ENCODE results near the gene DHRS11.

DHRS11 gene, protein sequence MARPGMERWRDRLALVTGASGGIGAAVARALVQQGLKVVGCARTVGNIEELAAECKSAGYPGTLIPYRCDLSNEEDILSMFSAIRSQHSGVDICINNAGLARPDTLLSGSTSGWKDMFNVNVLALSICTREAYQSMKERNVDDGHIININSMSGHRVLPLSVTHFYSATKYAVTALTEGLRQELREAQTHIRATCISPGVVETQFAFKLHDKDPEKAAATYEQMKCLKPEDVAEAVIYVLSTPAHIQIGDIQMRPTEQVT
- 3.7 to 14.0 (median 5.9) reads per million in 3 experiments for total RNA-seq

DNA sequence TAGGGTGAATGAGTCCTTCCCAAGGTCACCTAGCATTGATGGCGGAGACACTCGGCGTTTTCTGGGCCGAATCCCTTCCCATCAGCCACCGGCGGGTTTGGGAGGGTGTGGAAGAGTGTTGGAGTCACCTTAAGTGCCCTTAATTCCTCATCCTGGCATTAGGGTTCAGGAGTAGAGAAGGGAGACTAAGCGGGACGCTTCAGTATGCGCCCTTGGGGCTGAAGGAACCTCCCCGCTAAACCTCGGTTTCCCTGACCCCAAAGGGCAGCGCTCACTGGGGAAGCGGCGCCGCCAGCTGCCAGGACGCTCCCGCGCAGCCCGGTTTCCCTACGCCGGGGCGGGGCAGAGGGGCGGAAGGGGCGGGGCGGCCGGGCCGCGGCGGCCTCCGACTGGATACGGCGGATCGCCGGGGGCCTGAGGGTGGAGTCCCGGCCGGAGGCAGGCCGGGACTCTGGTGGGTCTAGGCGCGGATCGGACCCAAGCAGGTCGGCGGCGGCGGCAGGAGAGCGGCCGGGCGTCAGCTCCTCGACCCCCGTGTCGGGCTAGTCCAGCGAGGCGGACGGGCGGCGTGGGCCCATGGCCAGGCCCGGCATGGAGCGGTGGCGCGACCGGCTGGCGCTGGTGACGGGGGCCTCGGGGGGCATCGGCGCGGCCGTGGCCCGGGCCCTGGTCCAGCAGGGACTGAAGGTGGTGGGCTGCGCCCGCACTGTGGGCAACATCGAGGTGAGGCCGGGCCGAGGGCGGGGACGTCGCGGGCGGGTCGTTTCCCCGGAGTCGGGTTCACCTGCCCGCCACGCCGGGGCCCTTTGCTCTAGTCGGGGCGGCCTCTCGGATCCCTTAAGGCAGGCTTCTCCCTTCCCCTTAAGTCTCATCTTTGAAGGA is at the start of gene DHRS11:
TSS of gene DHRS11 (plus strand) at position 446 of the 882 bp plus-strand sequence. CDS start at position 577, 131 bp downstream.
- DNase-seq: peak; percentile 51

DNA sequence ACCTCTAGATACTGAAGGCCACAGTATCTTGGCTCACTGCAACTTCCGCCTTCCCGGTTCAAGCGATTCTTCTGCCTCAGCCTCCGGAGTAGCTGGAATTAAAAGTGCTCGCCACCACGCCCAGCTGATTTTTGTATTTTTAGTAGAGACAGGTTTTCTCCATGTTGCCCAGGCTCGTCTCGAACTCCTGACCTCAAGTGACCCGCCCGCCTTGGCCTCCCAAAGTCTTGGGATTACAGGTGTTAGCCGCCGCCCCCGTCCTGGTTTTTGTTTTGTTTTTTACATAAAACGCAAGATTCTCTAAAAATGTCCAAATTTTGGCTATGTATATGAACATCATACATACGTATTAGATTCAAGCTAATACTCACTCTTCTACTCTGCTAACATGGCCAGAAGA is 48.9 kb upstream of the DHRS11 start:
- DNase-seq: no peak

DNA sequence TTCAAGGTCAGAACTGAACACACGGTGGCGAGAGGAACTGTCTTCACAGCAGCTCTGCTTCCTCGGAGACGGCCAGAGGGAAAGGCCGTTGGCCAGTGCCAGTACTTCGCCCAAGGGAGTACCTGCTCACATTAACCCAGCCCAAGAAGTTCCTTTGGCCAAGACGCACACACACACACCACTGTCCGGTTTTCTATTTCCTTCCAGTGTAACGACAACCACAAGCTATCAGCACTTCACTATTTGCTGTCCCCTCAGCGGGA is 47.7 kb upstream of the DHRS11 start:
- DNase-seq: no peak

DNA sequence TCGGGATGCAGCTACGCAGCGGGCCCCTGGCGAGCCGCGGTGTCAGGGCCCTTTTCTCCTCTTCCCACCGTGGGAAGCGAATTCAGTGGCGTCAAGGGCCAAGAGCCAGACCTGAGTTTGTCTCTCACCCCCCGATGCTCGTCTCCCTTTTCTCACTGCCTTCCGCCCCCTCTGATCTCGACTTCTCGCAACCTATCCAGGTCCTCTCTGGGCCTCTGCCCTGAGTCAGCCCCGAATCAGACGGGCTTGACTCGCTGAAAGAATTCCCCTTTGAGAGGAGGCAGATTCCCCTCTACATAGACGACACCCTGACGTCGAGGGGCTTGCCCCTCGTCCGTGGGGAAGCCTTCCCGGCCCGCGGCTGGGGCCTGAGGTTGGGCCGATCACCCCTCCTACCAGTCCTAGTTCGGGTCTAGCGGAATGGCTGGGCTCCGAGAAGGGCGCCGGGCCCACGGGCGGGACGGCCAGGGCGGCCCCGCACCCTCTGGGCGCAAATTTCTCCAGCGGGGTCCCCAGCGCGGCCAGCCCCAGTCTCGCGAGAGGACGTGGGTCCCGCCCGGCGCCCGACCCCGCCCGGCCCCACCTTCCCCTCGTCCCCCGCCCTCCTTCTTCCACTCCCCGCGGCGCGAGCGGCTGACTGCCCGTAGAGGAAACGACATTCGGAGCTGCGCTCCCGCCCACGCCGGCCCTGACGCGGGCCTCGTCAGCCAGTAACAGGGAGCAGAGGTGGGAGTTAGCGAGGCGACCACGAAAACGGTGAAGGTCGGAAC is 47.2 kb upstream of the DHRS11 start, which contains the start of gene GGNBP2:
TSS of gene GGNBP2 (plus strand) at position 613 of the 770 bp plus-strand sequence. CDS start 806 bp downstream, outside the sequence.
- DNase-seq: peak; percentile 88

DNA sequence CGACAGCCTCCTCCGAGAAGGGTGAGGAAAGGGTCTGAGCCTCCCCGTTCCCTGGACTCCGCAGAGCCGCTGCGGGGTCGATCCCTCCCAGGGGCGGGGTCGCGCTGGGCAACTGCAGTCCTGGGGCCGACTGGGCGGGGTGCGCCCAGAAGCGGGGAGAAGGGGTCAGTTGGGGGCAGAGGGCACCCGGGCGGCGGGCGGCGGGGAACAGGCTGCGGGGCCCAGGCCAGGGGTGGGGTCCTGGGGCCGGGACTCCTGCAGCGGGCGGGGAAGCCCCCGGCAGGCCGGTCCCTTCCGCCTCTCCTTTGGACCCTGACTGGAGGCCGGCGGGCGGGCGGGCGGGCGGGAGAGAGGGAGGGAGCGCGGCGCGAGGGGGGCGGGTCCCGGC is 46.6 kb upstream of the DHRS11 start:
- no peak for DNase-seq

DNA sequence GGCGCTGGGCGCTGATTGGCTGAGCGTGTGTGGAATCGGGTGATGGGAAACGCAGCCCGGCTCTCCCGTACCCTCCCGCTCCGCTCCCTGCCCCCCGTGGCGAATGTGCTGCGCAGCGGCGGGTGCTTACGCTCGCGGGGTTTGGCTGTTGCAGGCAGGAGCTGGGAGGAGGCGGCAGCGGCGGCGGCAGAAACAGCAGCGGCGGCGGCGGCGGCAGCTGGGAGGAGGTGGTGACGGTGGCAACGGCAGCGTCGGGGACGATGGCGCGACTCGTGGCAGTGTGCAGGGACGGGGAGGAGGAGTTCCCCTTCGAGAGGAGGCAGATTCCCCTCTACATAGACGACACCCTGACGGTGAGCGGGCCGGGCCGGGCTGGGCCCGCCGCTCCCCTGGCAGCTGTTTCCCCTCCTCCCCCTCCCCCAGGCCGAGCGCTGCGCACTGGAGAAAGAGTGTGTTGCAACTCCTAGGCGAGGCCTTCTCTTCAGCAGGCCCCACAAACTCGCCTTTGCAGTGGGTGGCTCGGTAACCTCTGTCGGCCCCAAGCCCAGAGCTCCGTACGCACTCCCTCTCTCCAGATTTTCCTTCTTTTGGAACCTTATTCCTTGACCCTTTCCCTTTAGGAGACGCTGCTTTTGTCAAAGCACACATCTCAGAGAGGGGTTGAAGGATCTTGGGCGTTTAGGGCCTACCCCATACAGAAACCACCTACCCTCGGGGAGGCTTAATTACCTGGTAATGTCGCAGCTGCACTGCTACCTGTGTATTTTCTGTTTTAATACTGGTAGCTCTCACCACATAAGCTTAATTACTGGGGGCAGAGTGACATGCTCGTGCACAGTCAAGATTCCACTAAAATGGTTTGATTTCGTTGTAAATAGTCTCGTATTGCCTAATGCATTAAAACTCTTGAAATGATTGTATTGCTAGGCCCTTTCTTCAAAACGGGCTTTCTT is 45.9 kb upstream of the DHRS11 start:
- DNase-seq: peak; percentile 97

DNA sequence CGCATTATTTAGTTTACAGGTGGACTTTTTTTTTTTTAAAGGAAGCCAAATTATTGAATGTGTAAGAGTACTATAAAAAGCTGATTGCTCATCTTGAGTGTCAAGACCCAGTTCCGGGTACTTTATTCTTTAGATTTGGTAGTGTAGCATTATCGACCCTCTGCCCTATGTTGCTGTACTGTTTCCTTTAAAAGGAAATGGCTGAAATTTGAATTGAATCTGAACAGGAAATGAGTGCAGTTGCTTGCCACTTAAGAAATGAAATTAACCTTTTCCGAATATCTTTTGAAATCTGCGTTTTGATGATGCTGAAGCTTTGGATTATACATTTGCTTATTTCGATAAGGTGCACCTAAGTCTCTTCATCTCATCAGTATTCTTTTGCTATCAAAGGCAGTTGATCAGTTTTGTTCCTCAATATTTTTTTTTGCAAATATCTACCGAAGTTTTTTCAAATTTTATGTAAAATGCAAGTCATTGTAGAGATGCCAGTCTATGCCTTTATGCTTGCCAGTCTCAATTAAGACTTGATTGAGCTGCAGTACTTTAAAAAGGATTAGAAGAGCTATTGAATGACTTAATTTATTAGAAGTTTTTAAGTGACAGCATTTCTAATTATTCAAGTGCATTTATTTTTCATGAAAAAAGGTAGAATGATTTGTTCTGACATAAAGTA is 45.1 kb upstream of the DHRS11 start:
- DNase-seq: no peak

DNA sequence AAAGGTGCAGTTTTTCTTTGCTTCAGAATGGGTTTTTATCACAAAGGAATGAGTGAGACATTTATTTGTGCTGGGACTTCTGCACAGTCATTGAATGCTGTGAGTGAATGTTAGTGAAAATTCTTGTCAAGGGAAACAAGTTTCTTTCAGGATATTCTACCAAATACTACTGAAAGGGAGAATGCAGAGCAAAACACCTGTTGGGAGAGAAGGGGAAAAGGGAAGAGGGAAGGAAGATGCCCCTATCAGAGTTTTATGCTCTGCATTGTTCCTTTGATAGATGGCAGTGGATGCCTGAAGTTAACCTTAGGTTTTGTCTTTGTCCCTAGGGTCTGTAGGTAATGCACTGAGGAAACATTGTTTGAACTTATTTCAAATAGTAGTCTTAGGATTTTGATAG is 43.9 kb upstream of the DHRS11 start:
- no peak for DNase-seq

DNA sequence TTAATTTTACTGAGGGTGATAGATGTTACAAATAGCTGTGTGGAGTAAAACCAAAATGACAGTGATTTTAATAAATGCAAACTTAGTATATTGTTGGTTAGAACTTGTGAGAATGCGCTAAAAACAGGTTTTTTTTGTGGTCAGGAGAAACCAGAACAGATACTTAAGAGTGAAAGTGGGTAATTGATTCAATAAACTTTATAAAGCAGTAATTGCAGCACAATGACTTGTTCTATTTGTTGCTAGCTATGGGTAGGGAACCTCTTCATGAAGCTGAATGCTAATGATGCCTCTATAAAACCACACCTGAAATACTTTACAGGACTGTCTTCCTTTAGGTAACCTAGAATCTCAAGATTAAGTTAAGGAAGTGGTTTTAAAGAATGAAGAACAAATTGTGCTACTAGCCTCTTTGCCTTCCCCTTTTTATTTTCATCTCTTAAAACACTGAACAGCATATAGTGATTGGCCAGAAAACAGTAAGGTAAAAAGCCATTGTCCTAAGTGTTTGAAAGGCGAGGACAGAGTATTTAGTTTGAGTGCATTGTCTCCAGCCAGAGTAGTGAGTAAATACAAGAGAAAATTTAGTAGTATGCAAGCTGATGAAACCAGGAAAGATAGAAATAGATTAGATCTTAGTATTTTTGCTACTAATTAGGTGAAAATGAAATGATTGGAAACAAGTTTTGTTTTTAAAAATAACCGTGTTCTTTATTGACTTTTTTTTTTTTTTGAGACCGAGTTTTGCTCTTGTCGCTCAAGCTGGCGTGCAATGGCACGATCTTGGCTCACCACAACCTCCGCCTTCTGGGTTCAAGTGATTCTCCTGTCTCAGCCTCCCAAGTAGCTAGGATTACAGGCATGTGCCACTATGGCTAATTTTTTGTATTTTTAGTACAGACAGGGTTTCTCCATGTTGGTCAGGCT is 40.9 kb upstream of the DHRS11 start:
- peak; percentile 44 for DNase-seq

DNA sequence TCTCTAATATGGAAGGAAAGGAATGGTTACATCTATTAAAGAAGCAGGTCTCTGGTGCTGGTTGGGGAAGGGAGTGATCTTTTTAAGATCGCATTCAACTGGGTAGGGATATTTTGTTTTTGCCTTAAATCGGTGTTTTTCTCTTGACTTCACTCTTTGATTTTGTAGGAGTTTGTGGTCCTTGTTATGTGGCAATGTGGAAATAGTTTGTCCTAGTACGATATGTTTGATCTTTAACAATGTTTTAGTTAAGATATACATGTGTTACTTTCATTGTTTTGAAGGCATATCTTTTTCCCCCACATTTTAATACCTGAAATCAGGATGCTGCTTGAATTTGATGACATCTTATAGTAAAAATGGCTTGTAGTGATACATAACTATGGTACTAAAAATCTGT is 38.2 kb upstream of the DHRS11 start:
- DNase-seq: no peak

DNA sequence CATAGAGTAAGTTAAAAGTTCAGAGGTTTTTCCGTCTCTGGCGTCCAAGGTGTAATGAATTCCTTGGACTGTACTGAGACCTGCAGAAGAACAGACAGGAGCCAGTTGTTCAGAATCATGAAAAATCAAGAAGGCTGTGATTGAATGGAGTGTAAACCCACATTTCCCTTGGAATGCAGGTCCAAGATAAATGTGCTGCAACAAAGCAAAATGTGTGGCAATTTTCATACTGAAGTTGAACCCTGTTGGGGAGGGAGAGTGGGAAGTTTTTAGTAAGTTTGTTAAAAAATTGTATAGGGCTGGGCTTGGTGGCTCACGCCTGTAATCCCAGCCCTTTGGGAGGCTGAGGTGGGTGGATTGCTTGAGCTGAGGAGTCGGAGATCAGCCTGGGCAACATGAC is 25.6 kb upstream of the DHRS11 start:
- DNase-seq: no peak

DNA sequence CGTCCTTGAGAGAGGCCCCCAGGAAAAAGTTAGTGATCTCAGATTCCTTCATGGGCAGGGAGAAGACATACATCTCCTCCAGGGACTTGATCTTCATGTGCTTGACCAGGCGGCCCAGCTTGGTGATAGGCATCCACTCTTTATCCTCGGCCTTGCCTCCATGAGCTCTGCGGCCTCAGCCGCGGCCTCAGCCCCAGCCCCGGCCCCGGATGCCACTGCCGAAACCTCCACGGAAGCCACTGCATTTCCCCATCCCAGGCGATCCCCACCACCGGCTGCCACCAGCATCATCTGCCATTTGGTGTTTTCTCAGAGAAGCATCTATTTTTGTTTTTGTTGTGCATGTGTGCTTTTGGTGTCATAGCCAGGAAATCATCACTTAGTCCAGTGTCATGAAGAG is 16.7 kb upstream of the DHRS11 start:
- DNase-seq: no peak

DNA sequence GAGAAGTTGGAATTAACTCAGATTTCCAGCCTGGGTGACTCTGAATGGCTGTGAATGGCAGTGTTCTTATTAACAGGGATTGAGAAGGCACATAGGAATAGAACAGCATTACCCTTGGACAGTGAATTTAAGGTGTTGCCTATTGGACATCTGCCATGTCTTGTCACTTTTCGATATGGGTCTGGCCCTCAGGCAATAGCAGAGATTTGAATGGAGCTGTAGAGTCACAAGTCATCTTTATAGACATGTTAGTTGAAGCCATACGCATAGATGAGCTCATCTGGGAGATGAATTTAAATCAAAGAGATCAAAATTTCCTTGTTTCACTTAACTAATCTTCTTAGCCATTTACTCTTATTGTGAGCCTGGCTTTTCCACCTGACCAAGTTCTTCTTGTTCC is 14.9 kb upstream of the DHRS11 start:
- no peak for DNase-seq

DNA sequence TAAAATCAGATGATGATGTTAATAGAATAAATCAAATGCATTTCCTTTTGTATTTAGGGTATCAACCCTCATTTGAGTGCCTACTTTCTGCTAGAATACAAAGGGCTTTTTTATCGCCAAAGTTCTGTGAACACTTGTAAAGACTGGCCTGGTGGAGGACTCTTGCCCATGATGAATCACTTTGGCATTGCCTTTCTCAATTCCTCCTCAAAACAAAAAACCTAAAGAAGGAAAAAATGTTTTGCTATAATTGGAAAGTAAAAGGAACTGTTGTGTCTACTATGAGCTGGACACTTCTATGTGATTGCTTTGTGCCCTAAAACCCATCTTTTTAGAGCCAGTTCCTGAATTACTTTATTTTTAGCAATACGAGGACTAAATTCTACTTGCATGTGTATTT is 13.0 kb upstream of the DHRS11 start:
- no peak for DNase-seq

DNA sequence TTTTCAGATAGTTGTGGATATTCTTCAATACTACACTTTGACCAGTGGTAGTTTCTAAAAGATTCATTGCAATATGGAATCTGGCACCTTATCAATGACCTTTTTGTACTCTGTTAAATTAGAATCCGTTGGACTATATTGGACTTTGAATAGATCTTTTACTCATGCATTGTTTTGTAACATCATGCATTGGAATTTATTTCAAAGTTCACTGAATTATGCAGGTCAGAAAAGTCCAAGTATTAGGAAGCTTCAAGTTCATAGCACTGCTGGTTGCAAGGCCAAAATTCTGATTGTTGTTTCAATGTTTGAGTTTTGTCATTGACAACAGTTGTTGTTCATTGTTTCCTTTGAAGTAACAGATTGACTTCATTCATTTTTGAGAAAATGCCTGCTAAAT is 7.9 kb upstream of the DHRS11 start:
- no peak for DNase-seq

DNA sequence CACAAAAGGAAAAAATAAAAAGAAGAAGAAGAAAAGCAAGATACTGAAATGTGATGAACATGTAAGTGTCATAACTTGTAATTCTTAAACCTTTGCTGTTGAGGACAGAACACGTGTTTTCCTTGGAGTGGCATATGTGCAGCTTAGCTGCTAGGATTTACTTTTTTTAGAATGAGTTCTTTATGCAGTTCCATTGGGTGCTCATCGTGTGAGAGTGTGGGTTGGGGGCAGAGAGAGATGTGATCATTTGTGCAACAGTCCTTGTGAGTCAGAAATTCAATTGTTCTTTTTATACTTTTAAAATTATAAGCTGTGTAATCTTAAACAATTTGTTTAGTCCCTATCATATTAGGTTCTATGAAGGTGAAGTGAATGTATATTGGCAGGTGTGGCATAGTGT is 5.5 kb upstream of the DHRS11 start:
- no peak for DNase-seq

DNA sequence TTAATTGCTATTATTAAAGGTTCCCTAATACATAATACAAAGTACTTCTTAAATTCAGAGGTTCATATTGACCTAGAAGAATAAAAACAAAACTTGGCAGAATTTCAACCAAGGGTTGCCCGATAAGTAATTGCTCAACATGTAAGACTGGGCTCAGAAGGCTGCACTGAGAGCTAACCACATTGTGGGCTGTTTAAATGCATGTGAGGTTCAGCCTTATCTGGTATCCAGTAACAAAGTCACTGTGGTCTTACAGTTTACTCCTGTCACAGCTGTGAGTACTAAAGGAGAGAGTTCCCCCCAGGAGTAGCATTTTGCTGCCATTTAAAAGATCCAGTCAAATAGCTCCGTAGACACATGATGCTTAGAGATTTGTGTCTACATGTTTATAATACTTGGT is 1.6 kb upstream of the DHRS11 start:
- DNase-seq: no peak

DNA sequence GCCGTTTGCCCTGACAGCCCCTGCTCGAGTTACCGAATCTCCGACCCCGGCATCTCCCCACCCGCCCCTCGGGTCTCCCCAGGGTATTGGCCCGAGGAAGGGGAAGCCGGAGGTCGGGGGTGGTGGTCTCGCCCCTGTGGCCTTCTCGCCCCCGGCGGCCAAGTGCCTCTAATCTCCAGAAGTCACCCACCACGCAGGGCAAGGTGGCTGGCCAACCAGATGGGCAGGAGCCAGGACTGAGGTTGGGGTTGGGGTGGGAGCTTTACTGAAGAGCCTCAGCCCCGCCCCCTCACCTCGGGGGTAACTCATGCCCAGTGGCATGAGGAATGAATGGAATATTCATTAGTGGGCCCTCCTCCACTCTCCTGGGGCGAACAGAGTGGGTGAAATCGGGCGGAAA is 637 bp downstream of the DHRS11 start:
- no peak for DNase-seq

DNA sequence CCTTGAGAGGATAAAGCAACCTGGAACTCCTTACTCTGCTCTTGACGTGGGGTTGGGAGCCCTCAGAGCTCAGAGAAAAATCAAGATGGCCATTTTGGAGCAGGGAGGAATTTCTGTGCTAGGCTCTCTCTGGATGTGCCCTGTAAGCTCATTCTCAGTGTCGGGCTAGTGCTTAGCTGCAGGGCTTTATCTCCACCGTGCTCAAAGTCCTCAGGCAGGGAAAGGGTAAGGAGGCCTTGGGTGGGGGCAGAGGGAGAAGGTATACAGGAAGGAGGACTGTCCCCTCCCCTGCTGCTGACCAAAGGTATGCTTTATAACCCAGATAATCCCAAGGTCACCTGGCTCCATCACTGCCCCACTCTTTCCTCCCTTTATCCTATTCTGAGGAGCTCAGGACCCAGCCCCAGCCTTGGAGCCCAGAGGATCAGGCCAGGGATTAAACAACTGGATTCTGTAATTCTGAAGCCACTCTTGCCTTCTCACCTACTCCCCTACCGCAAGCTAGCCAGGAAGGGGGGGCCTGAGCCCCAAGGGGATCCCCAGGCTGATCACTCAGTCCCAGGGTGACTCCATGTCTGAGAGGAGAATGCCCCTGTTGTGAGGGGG is 1.1 kb downstream of the DHRS11 start:
- DNase-seq: no peak

DNA sequence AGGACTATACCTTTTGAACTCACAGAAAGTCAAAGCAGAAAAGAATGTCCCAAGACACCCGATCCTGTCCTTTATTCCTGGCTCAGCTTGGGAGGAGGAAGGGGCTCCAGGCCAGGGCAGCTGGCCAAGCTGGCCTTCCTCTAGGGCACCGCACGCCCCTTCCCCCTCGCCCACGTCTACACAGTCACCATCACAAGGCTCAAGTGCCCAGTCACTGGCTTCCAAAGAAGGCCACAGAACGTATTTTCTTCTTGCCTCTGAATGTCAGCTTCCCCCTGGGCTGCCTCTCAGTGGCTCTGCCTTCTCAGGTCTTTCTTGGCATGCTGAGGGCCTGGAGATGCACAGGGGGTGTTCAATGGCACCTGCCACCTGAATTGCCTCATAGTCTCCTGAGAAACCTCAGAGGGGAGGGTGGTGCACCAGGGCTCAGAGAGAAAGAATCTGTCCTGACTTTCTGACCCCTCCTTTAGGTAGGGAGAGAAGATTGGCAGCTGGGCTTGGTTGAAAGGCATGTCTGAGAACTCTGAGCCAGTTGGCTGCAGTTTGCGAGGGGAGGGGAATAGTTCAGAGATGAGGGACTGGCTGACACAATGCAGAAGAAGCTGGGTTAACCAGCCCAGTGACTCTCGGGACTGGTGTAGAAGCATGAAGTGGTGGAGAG is 2.1 kb downstream of the DHRS11 start:
- no peak for DNase-seq

All from central memory CD4-positive, alpha-beta T cell (primary cell).